RWPE2 (cell line): ENCODE measurements around the gene ARHGAP8.

ENCODE experiments used
- ATAC-seq: fragments of 200-7000 bp; cut with Tn5 transposase; 3 replicates; pipeline ENCODE4 v1.9.1; 2021; ENCODE audit warnings: low read depth
- DNase-seq: peaks from one replicate; pipeline ENCODE4 v3.0.0-alpha.2; 2020; ENCODE audit warnings: low spot score
- H3K27ac ChIP-seq: fragments of 450-650 bp; 2 replicates; pipeline ENCODE4 v1.5.1; 2017; ENCODE audit warnings: mild to moderate bottlenecking; ENCODE audit not compliant: poor library complexity, severe bottlenecking
- H3K27me3 ChIP-seq: fragments of 250-450 bp; sonication (Bioruptor Pico); 2 replicates; pipeline ENCODE4 v1.5.1; 2021; ENCODE audit warnings: mild to moderate bottlenecking, moderate library complexity; ENCODE audit not compliant: insufficient read depth, poor library complexity, severe bottlenecking
- H3K36me3 ChIP-seq: fragments of 250-450 bp; sonication (Bioruptor Pico); 2 replicates; pipeline ENCODE4 v1.5.1; 2020; ENCODE audit warnings: low read depth, mild to moderate bottlenecking, moderate library complexity
- H3K4me1 ChIP-seq: fragments of 250-450 bp; sonication (Bioruptor Pico); 2 replicates; pipeline ENCODE4 v1.5.1; 2021; ENCODE audit warnings: mild to moderate bottlenecking, moderate library complexity; ENCODE audit not compliant: insufficient read depth, poor library complexity, severe bottlenecking
- H3K4me3 ChIP-seq: fragments of 250-450 bp; sonication (Bioruptor Pico); 2 replicates; pipeline ENCODE4 v1.5.1; 2021; ENCODE audit warnings: mild to moderate bottlenecking, moderate library complexity; ENCODE audit not compliant: severe bottlenecking
- H3K9me3 ChIP-seq: fragments of 250-450 bp; sonication (Bioruptor Pico); 2 replicates; pipeline ENCODE4 v1.5.1; 2021; ENCODE audit warnings: mild to moderate bottlenecking, moderate library complexity; ENCODE audit not compliant: severe bottlenecking
- CTCF ChIP-seq: fragments of 450-650 bp; IDR thresholded peaks from one replicate; pipeline ENCODE4 v1.5.1; 2017; ENCODE audit warnings: mild to moderate bottlenecking, moderate library complexity; ENCODE audit not compliant: poor library complexity, severe bottlenecking

ARHGAP8 gene

GRCh38 chr22:44824271-44824670, 71.9 kb downstream of the ARHGAP8 start:
- Histone ChIP-seq H3K4me1 (no peaks in the 10 kb centered on the region), H3K9me3 (no peaks in the 10 kb centered on the region), H3K36me3 (peaks cover 10% of the 10 kb centered on the region), H3K4me3 (no peak overlapping the region), H3K27me3 (no peaks in the 10 kb centered on the region), H3K27ac (no peak overlapping the region)
- no peak for ATAC-seq
- DNase-seq = peak; percentile 15
- TF ChIP-seq CTCF = no peak

- Histone ChIP-seq H3K27ac (no peak overlapping the region), H3K36me3 (peaks cover 10% of the 10 kb centered on the region), H3K4me1 (no peaks in the 10 kb centered on the region), H3K9me3 (no peaks in the 10 kb centered on the region), H3K4me3 (no peak overlapping the region), H3K27me3 (no peaks in the 10 kb centered on the region)
- TF ChIP-seq CTCF = no peak
- ATAC-seq = no peak
- peak; percentile 48 for DNase-seq
These were observed 73.2 kb downstream of the ARHGAP8 start for GRCh38 chr22:44825310-44826150.

- TF ChIP-seq CTCF = no peak
- no peak overlapping the region for H3K4me3 ChIP-seq
- H3K27me3 ChIP-seq = no peaks in the 10 kb centered on the region
- H3K27ac ChIP-seq = no peak overlapping the region
- H3K9me3 ChIP-seq = no peaks in the 10 kb centered on the region
- DNase-seq (no peak), ATAC-seq (no peak)
- peaks cover under 1% of the 10 kb centered on the region for H3K36me3 ChIP-seq
- H3K4me1 ChIP-seq = no peaks in the 10 kb centered on the region
These were observed 75.4 kb downstream of the ARHGAP8 start for GRCh38 chr22:44827666-44828190.

- DNase-seq = peak; percentile 4
- no peak overlapping the region for H3K27ac ChIP-seq
- peaks cover under 1% of the 10 kb centered on the region for H3K9me3 ChIP-seq
- H3K36me3 ChIP-seq = peaks cover under 1% of the 10 kb centered on the region
- H3K4me1 ChIP-seq = no peaks in the 10 kb centered on the region
- H3K27me3 ChIP-seq = no peaks in the 10 kb centered on the region
- no peak overlapping the region for H3K4me3 ChIP-seq
- ATAC-seq = no peak
- TF ChIP-seq CTCF = peak; percentile 33
These were observed 75.8 kb downstream of the ARHGAP8 start for GRCh38 chr22:44828193-44828592.

DNA sequence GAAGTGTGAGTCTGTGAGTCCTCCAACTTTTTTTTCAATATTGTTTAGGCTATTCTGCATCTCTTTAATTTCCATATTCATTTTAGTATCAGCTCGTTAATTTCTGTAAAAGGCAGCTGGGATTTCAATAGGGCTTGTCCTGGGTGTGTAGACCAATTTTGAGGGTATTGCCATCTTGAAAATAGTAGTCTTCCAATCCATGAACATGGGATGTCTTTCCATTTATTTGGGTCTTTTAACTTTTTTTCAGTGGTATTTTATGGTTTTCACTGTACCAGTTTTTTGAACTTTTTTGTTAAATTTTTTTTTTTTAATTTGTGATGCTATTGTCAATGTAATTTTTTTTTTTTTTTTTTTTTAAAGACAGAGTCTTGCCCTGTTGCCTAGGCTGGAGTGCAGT, 79.5 kb downstream of the ARHGAP8 start:
- ATAC-seq (no peak), DNase-seq (no peak)
- Histone ChIP-seq H3K4me1 (no peaks in the 10 kb centered on the region), H3K27ac (no peak overlapping the region), H3K36me3 (peaks cover 19% of the 10 kb centered on the region), H3K4me3 (no peak overlapping the region), H3K9me3 (peaks cover 13% of the 10 kb centered on the region), H3K27me3 (no peaks in the 10 kb centered on the region)
- TF ChIP-seq CTCF = no peak
